Measurements from ENCODE around the gene SPATS2. TPM values are rescaled to one million over a fixed set of nuclear protein-coding genes. Genes with fewer than 3 reads are reported as not detected.

Gene SPATS2
- total RNA-seq, 2 experiments from 2014 or later, result 22.7 to 36.4 TPM

GRCh38 chr12:49541911-49542505 lies 174.7 kb downstream of the SPATS2 start:
- POLR2A ChIA-PET, result interaction anchor here (1.0 kb wide), 1 partner anchor 10 kb away, joined by 5 read pairs; no protein-coding TSS in a partner anchor
- Histone ChIP-seq H3K79me2 (ENCODE audit: insufficient read depth, low read depth, low read length) (no peaks in the 10 kb centered on the region), H2AFZ (ENCODE audit: low read length) (no peak overlapping the region), H4K20me1 (ENCODE audit: insufficient read depth, low read length) (no peaks in the 10 kb centered on the region), H3K36me3 (ENCODE audit: insufficient read depth, low read length) (no peaks in the 10 kb centered on the region), H3K4me2 (ENCODE audit: low read length) (no peak overlapping the region), H3K27ac (ENCODE audit: low read depth, low read length, poor library complexity, severe bottlenecking) (no peak overlapping the region), H3K9me3 (ENCODE audit: low read length) (no peaks in the 10 kb centered on the region), H3K4me1 (ENCODE audit: insufficient read depth, low read length, poor library complexity, severe bottlenecking) (peaks cover 30% of the 10 kb centered on the region), H3K4me3 (ENCODE audit: low read depth, low read length, poor library complexity, severe bottlenecking) (no peak overlapping the region), H3K9me2 (ENCODE audit: insufficient read depth, low read length) (no peaks in the 10 kb centered on the region)
- intact Hi-C loops (cut with micrococcal nuclease; ENCODE audit: unreplicated experiment), result no loop called here
- CTCF ChIA-PET (ENCODE audit: unreplicated experiment), result no interaction called here
- TF ChIP-seq CTCF (conservative IDR thresholded peaks at IDR 0.05; ENCODE audit: low read length) (no peak), EZH2phosphoT487 (IDR thresholded peaks at IDR 0.05; ENCODE audit: borderline replicate concordance, low read depth, low read length) (no peak)
- DNase-seq (ENCODE audit: low spot score), result peak; percentile 15
- no TSS peak for BruUV-seq (replicated peaks)

GRCh38 chr12:49542592-49543160 lies 175.4 kb downstream of the SPATS2 start:
- no TSS peak for BruUV-seq (replicated peaks)
- no peaks in the 10 kb centered on the region for H3K79me2 ChIP-seq (ENCODE audit: insufficient read depth, low read depth, low read length)

More at GRCh38 chr12:49542592-49543160, 175.4 kb downstream of the SPATS2 start:
- Histone ChIP-seq H3K4me2 (ENCODE audit: low read length) (no peak overlapping the region), H3K27ac (ENCODE audit: low read depth, low read length, poor library complexity, severe bottlenecking) (no peak overlapping the region), H2AFZ (ENCODE audit: low read length) (no peak overlapping the region), H3K36me3 (ENCODE audit: insufficient read depth, low read length) (no peaks in the 10 kb centered on the region), H3K9me2 (ENCODE audit: insufficient read depth, low read length) (no peaks in the 10 kb centered on the region), H3K4me1 (ENCODE audit: insufficient read depth, low read length, poor library complexity, severe bottlenecking) (peaks cover 24% of the 10 kb centered on the region), H3K9me3 (ENCODE audit: low read length) (no peaks in the 10 kb centered on the region), H4K20me1 (ENCODE audit: insufficient read depth, low read length) (no peaks in the 10 kb centered on the region), H3K4me3 (ENCODE audit: low read depth, low read length, poor library complexity, severe bottlenecking) (no peak overlapping the region)
- TF ChIP-seq CTCF (conservative IDR thresholded peaks at IDR 0.05; ENCODE audit: low read length), result no peak
- TF ChIP-seq EZH2phosphoT487 (IDR thresholded peaks at IDR 0.05; ENCODE audit: borderline replicate concordance, low read depth, low read length), result no peak
- intact Hi-C loops (cut with micrococcal nuclease; ENCODE audit: unreplicated experiment), result no loop called here
- ChIA-PET POLR2A (interaction anchor here (0.6 to 1.0 kb wide), 3 partner anchors 9 to 11 kb away, joined by 3 to 5 read pairs (median 3); no protein-coding TSS in a partner anchor), CTCF (ENCODE audit: unreplicated experiment) (no interaction called here)
- no peak for DNase-seq (ENCODE audit: low spot score)
